ACHN (cell line): ENCODE data around the gene WWOX.

ENCODE experiments used
- DNase-seq: peaks from one replicate; pipeline ENCODE4 v3.0.0-alpha.2; 2015
- in situ Hi-C: cut with HindIII; loops from 2 replicates; pipeline ENCODE4 v1.10.0; 2017; ENCODE audit warnings: low sequenced_read_pairs, low pct_ligation_motif_present, low pct_unique_long_range_greater_than_20kb

Gene WWOX

DNA sequence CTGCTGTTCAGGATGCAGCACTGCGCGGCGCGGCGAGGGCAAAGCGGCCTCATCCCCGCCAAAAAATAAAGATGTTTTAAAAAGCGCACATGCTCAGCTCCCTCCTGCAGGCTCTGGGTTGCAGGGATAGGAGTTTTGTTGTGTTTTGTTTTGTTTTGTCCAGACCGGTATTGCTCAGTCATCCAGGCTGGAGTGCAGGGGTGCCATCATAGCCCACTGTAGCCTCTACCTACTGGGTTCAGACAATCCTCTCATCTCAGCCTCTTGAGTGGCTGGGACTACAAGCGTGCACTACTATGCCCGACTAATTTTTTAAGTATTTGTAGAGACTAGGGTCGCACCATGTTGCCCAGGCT is 636 bp downstream of the WWOX start:
- in situ Hi-C loops, result no loop called here
- no peak for DNase-seq

DNA sequence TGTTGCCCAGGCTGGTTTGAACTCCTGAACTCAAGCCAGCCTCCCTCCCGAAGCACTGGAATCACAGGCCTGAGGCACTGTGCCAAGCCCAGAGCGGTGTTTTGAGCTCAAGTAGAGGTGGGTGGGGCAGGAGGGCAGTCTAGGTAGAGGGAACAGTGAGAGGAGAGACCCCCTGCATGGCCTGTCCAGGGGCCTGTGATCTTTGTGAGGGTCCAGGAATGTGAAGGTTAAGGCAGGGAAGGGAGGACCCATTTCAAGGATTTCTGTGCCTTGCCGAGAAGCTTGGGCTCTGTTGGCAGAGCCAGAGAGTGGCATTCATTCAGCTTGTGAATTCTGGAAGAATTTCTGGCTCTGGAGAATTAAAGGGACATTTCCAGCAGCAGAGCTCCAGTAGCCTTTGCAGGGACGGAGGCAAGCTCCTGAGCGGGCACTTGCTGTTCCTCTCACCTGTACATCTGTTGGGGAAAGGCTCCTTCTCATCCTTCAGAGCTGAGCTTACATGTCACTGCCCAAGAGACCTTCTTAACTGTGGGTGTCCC is 2.7 kb downstream of the WWOX start:
- in situ Hi-C loops, result no loop called here
- DNase-seq, result no peak

DNA sequence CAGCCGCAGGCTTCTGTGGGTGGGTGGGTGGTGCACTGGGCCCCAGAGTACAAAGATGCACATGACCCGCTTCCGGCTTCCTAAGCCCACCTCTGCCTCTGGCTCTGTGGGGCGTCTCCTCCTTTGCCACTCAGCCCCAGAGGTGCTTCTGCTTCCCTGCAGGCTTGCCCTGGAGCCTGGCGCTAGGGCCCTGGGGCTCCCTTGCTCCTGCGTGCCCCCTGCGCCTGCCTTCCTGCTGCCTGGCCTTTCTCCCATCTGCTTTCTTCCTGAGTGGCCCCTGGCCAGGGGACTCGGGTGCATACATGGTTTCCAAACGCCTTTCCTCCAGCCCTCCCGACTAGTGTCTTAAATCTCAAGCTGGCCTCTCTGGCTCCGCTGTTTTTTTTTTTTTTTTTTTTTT is 3.4 kb downstream of the WWOX start:
- in situ Hi-C loops, result no loop called here
- DNase-seq, result no peak

DNA sequence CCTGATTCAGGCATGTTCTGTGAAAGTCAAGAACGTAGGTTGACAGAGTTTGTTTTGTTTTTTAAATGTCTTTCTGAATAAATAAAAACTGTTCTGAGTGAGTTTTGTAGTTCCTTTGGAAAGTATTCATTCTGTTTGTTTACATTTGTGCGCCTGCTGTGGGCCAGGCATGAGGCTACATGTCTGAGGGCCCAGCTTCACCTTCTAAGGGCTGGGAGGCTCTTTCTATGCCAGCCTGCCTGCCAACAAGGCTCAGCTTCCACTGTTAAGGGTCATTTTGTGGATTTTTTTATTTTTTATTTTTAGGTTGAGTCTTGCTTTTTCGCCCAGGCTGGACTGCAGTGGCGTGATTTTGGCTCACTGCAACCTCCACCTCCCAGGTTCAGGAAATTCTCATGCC is 6.1 kb downstream of the WWOX start:
- no peak for DNase-seq
- in situ Hi-C loops, result no loop called here

DNA sequence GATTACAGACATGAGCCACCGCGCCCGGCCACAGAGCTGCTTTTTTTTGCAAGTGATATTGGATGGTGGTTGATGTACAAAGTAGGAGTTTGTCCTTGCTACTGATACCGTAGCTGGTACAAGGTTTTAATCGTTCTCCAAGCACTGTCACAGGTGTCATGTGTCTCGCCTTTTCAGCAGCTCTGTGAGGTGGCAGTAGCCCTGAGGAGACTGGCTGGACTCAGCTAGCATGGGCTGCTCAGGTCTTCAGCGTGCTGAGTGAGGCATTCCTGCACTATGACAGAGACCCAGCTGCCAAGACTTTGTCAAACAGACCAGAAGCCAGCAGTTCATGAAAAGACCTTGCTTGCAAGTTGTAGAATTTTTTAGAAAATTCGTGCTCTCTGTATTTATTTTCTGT is 7.2 kb downstream of the WWOX start:
- in situ Hi-C loops, result no loop called here
- DNase-seq, result no peak

DNA sequence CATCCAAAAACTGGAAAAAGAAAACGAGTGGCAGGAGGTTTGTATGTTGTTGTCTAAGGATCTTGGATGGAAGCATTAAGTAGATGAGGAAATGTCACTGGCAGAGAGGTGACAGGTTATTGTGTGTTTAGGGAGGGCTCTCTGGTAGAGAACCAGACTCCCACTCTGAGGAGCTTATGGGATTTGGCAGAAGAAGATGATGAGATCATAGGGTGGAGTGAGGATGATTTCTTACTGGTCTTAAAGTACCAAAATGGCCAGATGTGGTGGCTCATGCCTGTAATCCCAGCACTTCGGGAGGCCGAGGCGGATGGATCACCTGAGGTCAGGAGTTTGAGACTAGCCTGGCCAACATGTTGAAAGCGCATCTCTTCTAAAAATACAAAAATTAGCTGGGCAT is 9.0 kb downstream of the WWOX start:
- in situ Hi-C loops, result no loop called here

DNA sequence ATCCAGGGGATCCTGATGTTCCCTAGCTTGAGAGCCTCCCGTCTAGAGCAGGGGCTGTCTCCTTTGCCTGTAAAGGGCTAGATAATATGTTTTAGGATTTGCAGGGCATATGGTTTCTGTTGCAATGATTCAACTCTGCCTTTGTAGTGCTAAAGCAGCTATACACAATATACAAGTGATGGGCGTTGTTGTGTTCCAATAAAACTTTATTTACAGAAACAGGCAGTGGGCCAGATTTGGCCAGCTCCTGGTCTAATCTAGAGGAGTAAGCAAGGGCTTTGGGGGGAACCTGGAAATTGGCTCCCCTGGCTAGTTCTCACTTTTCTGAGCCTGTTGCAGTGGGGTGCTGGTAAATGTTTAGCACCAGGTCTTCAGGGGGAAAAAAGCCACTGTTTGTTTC is 13.8 kb downstream of the WWOX start:
- DNase-seq, result no peak
- in situ Hi-C loops, result no loop called here

More for the DNA sequence above, 9.0 kb downstream of the WWOX start:
- DNase-seq, result no peak

DNA sequence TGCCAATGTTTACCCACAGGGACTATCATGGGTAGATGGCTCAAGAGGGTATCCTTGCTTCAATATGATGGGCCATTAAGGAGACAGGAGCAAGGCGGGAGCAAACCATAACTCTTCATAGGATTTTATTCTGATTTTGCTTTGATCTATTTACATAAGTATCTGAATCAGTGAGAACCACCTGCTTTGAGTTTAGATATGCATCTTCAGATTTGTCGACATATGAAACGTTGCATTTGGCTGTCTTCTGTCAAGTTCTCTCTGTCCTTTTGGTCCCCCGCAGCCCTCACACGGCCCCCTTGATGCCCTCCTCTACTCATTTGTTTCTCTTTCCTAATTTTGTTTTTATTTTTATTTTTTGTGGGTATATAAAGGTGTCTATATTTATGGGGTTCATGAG is 16.2 kb downstream of the WWOX start:
- in situ Hi-C loops, result no loop called here
- no peak for DNase-seq

DNA sequence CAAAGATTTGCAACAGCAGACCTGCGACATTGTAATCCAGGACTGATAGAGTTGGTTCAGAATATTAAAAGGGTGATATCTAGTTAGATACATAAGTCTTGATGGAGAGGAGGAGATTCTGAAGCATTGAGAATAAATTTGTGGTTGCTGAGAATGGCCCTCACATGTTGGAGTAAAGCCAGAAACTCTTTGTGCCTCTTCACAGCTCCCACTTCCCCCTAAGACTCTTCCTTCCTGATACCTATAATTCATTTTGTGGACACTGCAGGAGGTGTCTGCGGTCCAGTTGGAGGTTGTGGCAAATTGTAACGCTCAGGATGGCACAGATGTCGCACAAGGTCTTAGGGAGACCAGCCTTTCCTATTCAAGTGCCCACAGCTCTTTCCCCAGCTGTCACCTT is 17.5 kb downstream of the WWOX start:
- in situ Hi-C loops, result no loop called here
- no peak for DNase-seq

DNA sequence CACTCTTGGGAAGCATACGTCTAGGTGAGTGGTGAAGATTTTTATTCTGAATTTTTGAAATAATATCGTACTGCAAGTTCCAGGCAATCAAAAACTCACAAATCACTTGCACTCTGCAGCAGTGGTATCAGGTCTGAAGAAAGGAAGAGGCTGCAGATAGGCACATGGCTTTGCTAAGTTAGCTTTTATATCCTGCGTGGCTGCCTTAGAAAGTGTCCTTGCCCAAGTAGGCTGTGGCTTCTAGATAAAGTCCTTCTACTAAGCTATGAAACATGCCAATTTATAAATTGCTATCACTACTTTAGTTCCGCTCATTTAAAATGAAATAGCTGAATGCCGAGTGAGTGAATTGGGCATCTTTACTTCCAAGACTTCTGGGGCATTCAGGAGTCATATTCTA is 17.9 kb downstream of the WWOX start:
- DNase-seq, result no peak
- in situ Hi-C loops, result no loop called here

DNA sequence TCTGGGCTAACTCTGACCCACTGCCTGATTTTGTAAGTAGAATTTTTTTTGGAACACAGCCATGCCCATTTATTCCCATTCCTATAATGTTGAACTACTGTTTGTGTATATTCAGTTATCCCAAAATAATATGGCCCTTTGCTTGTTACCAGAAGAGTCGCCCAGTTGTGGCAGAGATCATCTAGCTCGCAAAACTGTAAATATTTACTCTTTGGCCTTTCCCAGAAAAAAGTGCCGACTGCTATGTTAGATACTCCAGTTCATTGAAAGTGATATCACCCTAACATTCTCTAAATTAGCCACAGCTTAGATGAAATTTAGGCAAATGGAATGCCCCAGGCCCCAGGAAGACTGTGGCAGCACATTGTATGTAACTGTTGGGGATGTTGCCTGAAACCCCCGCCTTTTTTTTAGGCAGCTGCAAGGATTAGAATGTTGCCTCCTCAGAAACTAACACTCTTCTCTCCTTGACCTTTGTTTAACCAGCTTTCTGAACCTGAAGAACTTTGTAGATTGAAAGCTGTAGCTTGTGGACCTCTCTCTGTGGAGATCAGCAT is 19.1 kb downstream of the WWOX start:
- in situ Hi-C loops, result no loop called here
- no peak for DNase-seq

DNA sequence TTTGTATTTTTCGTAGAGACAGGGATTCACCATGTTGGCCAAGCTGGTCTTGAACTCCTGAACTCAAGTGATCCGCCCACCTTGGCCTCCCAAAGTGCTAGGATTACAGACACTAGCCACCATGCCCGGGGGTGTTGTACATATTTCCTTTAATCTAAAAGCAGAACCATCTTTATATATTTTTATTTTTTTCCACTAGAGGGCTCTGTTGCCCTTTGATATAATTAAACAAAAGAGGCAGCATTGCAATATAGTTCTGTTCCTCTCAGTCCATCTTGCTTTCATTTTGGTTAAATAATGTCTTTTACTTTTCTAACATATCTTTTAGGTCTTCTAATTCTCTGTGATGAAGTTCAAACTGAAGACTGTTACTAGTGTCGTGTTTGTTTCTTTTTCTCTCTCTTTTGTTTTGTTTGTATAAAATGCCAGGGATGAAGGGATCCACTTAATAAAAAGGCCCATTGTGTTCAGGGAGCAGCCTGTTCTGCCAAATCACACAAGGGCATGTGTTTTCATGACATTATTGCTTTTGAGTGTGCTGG is 23.4 kb downstream of the WWOX start:
- peak; percentile 79 for DNase-seq
- in situ Hi-C loops, result no loop called here

DNA sequence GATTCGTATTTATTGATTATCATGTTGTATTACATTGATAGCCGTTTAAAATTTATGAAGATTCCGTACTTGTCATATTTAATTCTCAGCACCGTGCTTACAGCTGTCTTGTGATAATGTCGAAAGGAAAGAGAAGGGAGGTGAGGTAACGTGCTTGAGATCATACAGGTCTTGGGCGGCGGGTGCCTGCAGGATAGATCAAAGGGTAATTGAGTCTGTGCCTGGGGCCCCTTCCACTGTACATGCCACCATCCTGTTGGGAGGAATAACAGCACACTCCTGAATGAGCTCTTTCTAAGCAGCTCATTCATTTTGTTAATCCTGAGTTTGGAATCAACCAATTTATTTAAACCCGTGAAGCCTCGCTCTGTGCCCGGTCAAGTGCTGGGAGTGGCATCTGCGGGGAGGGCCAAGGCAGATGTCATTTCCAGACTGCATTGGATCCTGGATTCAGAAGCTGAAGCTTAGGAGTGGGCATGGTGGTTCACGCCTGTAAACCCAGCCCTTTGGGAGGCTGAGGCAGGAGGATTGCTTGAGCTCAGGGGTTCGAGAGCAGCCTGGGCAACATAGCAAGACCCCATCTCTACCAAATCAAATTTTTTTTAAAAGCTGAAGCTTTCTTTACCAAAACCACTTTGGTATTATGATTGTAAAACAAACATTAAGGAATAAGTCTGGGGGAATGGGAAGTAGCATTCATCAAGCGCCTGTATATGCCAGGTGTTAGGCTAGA is 25.8 kb downstream of the WWOX start:
- in situ Hi-C loops, result no loop called here

DNA sequence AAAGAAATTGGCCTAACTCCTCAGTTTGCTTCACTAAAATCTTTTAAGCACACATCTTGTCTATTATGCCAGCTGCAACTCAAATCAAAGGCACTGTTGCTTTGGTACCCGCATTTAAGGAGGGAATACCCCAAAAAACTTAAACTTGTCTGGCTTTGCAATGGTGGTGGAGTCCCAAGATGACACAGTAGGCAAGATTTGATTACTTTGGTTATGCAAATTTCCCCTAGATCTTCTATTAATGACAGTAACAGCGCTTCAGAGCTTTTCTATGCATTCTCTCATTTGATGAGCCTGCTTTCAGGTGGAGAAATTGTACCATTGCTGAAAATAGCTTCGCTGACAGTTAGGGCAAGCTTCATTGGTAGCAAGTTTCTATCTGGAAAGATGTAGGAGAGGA is 27.2 kb downstream of the WWOX start:
- in situ Hi-C loops, result no loop called here
- DNase-seq, result no peak

More for the DNA sequence above, 25.8 kb downstream of the WWOX start:
- DNase-seq, result no peak

DNA sequence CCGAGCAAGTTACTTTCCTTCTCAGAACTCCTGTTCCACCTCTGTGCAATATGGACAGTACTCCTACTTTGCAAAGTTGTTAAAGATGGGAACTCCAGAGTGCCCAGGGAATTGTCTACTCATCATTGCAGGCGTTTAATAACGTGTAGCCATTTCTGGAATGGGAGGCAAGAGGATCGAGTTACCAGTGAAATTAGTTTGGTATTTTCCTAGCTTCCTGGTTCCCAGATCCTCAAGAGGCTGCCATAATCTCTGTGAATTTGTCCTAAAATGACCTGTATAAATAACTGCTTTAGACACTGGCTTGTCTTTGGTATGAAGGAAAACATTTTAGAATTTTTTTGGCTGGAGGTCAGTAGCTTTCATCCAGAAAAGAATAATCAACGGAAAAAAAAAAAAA is 27.7 kb downstream of the WWOX start:
- DNase-seq, result no peak
- in situ Hi-C loops, result no loop called here

DNA sequence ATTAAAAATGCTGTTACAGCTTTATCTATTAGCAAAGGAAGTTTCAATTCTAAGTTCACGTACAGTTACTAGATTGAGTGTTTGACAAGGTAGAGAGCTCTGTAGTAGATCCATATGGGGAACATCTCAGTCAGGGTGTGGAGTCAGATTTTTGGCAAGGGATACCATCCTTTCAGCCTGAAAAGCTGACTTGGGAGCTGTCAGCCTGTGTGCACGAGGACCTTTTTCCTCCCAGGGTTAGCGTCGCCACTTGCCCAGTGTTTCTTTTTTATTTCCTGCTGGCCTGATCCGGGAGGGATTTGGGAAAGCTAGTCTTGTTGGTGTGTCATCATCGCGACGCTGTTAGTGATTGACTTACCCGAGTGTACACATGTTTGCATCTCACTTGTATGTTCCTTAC is 29.5 kb downstream of the WWOX start:
- DNase-seq, result no peak
- in situ Hi-C loops, result no loop called here

DNA sequence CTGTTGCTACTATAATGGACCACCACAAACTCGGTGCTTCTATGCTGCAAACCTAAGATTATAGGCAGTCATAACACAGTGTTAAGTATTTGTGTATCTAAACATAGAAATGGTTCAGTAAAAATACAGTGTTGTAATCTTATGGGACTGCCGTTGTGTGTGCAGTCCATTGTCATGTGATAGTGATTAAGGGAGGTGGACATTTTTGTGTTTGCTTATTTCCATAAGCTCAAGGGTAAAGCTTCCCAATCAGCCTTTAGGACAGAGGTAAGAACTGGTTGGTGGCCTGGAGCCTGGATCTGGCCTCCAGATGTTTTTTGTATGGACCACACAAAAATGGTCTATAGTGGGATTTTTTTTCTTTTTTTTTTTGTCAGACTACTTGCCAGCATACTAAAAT is 29.9 kb downstream of the WWOX start:
- in situ Hi-C loops, result no loop called here
- no peak for DNase-seq

DNA sequence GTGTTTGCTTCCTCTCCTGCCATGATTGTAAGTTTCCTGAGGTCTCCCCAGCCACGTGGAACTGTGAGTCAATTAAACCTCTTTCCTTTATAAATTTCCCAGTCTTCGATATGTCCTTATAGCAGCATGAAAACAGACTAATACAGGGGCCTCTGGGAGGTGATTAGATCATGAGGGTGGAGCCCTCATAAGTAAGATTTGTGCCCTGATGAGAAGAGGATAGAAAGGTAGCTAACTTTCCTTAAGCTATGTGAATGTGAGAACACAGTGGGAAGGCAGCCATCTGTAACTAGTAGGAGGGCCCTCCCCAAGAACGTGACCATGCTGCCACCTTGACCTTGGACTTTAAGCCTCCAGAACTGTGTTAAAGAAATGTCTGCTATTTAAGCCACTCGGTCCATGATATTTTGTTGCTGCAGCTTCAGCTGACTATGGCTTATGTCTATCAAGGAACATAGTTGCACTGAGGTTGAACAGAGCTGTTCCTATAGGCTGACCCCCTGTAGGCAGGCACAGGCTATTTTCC is 30.7 kb downstream of the WWOX start:
- DNase-seq, result no peak
- in situ Hi-C loops, result no loop called here

DNA sequence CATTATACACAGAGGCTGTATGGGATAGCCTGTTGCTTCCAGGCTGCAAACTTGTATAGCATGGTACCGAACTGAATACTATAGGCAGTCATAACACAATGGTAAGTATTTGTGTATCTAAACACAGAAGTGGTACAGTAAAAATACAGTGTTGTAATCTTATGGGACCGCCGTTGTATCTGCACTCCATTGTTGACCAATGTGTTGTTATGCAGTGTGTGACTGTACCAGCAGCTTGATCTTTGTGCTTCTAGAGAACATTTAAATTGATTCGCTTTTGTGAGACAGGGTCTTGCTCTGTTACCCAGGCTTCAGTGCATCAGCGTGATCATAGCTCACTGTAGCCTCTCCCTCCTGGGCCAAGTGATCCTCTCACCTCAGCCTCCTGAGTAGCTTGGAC is 31.5 kb downstream of the WWOX start:
- DNase-seq, result no peak
- in situ Hi-C loops, result no loop called here

DNA sequence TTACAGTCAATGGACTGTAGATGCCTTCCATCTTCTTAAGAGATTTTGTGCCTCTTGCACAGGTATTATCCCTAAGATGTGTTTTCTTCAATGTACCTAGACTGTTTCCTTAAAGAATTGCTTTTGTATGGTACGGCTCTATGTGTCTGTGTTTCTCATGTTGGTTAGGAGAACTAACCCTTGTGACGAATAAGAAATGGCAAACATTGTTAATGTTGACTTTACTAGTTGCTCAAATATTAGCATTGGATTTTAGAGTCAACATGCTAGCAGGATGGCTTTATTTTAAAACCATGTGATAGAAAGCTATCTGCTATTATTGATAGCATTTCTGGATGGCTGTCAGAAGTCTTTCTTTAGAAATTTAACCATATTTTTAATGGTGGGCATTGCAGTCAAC is 34.5 kb downstream of the WWOX start:
- in situ Hi-C loops, result no loop called here
- DNase-seq, result no peak
